ENCODE data around the gene STX18. TPM values are rescaled to one million over a fixed set of nuclear protein-coding genes. Genes with fewer than 3 reads are reported as not detected.

STX18 gene
- total RNA-seq, 1 experiment from 2014 or later, result 20.9 TPM

GRCh38 chr4:4568806-4569427 lies 27.1 kb upstream of the STX18 start:
- Histone ChIP-seq H3K23ac (ENCODE audit: insufficient read length, low read depth, low read length) (no peak overlapping the region), H3K79me2 (ENCODE audit: insufficient read depth, low read length) (no peaks in the 10 kb centered on the region), H2AK5ac (ENCODE audit: insufficient read length, low read length) (no peak overlapping the region), H3K27ac (ENCODE audit: insufficient read length, low read depth, low read length) (no peak overlapping the region), H3K56ac (ENCODE audit: insufficient read length, low read depth, low read length) (no peak overlapping the region), H2BK5ac (ENCODE audit: insufficient read length, low read length) (no peak overlapping the region), H3K4me1 (ENCODE audit: insufficient read depth, low read length) (no peaks in the 10 kb centered on the region), H4K91ac (ENCODE audit: insufficient read length, low read depth, low read length) (no peak overlapping the region), H3K4me2 (ENCODE audit: insufficient read depth, insufficient read length, low read length) (no peak overlapping the region), H3K14ac (ENCODE audit: insufficient read depth, low read length) (no peak overlapping the region), H4K20me1 (ENCODE audit: control insufficient read depth, insufficient read depth, insufficient read length) (no peaks in the 10 kb centered on the region), H4K5ac (ENCODE audit: insufficient read length, low read depth, low read length) (no peak overlapping the region), H4K8ac (replicated peaks; ENCODE audit: insufficient read length, low read depth, low read length) (no peak overlapping the region), H2AFZ (ENCODE audit: low read length) (no peak overlapping the region), H3K9me3 (ENCODE audit: control insufficient read depth, low read depth, low read length) (no peaks in the 10 kb centered on the region), H3K9ac (ENCODE audit: extremely low read depth, insufficient read length, low read length) (no peak overlapping the region), H2BK15ac (ENCODE audit: low read depth, low read length) (no peak overlapping the region), H3K4ac (ENCODE audit: low read depth, low read length) (no peak overlapping the region), H3T11ph (ENCODE audit: low read length) (no peak overlapping the region), H3K18ac (ENCODE audit: insufficient read length, low read depth, low read length) (no peak overlapping the region), H2BK20ac (ENCODE audit: low read depth, low read length, poor library complexity, severe bottlenecking) (no peak overlapping the region), H2BK12ac (ENCODE audit: insufficient read length, low read depth, low read length) (no peak overlapping the region), H2BK120ac (ENCODE audit: low read depth, low read length, poor library complexity, severe bottlenecking) (no peak overlapping the region), H3K79me1 (ENCODE audit: insufficient read depth, low read depth, low read length, poor library complexity, severe bottlenecking) (no peaks in the 10 kb centered on the region), H3K27me3 (ENCODE audit: insufficient read depth, low read length) (no peaks in the 10 kb centered on the region), H3K23me2 (ENCODE audit: insufficient read length, low read depth, low read length, poor library complexity, severe bottlenecking) (no peaks in the 10 kb centered on the region)
- no peak for DNase-seq
- Mint-ChIP-seq H3K4me1 (peaks cover 4 to 9% of the 10 kb centered on the region in 2 experiments), H3K27ac (no peak overlapping the region), H3K4me3 (no peak overlapping the region), H3K36me3 (ENCODE audit: insufficient read depth in 1 of 3, low read depth in 3 of 3) (peaks cover 24 to 30% (median 30%) of the 10 kb centered on the region in 3 experiments), H3K27me3 (ENCODE audit: low read depth) (peaks cover 26% of the 10 kb centered on the region), H3K9me3 (peaks cover 13% of the 10 kb centered on the region in 2 experiments)
- WGBS (ENCODE audit: extremely low coverage, insufficient read length, low lambda C conversion rate), result no CpG with 5 or more reads among the region's 3 CpGs
- no peak for TF ChIP-seq CTCF (conservative IDR thresholded peaks at IDR 0.05)
